ENCODE results near the gene SIM1. TPM values are rescaled to one million over a fixed set of nuclear protein-coding genes. Genes with fewer than 3 reads are reported as not detected.
A peak's percentile ranks its signal among the peaks of the same experiment; 100 is the strongest.

Gene SIM1
- total RNA-seq, 1 donor from 2014 or later = 29.7 TPM

- DNase-seq (ENCODE audit: low read depth) = no peak
Observed at GRCh38 chr6:100473182-100473581, 8.5 kb upstream of the SIM1 start.

GRCh38 chr6:100472674-100473073 is 8.0 kb upstream of the SIM1 start:
- DNase-seq (ENCODE audit: low read depth) = peak; percentile 35

- peak; percentile 44 for DNase-seq (ENCODE audit: low read depth)
Observed at GRCh38 chr6:100470422-100471120, 5.8 kb upstream of the SIM1 start.

GRCh38 chr6:100469101-100469859 is 4.6 kb upstream of the SIM1 start:
- DNase-seq (ENCODE audit: low read depth) = no peak

- no peak for DNase-seq (ENCODE audit: low read depth)
Observed at GRCh38 chr6:100468016-100468622, 3.4 kb upstream of the SIM1 start.

GRCh38 chr6:100467129-100468015 is 2.7 kb upstream of the SIM1 start:
- DNase-seq (ENCODE audit: low read depth) = no peak

- DNase-seq (ENCODE audit: low read depth) = no peak
Observed at GRCh38 chr6:100466410-100467128, 1.8 kb upstream of the SIM1 start.

- DNase-seq (ENCODE audit: low read depth) = no peak
Observed at GRCh38 chr6:100465701-100466409, 1.1 kb upstream of the SIM1 start.

- peak; percentile 58 for DNase-seq (ENCODE audit: low read depth)
Observed at GRCh38 chr6:100464162-100464851, 414 bp downstream of the SIM1 start.

GRCh38 chr6:100463630-100464161 is 1.0 kb downstream of the SIM1 start:
- DNase-seq (ENCODE audit: low read depth) = peak; percentile 63

- peak; percentile 38 for DNase-seq (ENCODE audit: low read depth)
Observed at GRCh38 chr6:100462706-100463629, 1.8 kb downstream of the SIM1 start.

GRCh38 chr6:100461917-100462705 is 2.6 kb downstream of the SIM1 start:
- peak; percentile 29 for DNase-seq (ENCODE audit: low read depth)

GRCh38 chr6:100461278-100461916 is 3.3 kb downstream of the SIM1 start:
- DNase-seq (ENCODE audit: low read depth) = peak; percentile 77

GRCh38 chr6:100460650-100461204 is 4.0 kb downstream of the SIM1 start:
- DNase-seq (ENCODE audit: low read depth) = peak; percentile 69

GRCh38 chr6:100459592-100460184 is 5.0 kb downstream of the SIM1 start:
- no peak for DNase-seq (ENCODE audit: low read depth)

Measured in myocyte (in vitro differentiated cells).